Measurements from ENCODE around the gene NPR3. TPM values are rescaled to one million over a fixed set of nuclear protein-coding genes. Genes with fewer than 3 reads are reported as not detected.

Gene NPR3
- polyA plus RNA-seq, 3 donors: 16.4 to 20.2 (median 19.3) TPM

DNA sequence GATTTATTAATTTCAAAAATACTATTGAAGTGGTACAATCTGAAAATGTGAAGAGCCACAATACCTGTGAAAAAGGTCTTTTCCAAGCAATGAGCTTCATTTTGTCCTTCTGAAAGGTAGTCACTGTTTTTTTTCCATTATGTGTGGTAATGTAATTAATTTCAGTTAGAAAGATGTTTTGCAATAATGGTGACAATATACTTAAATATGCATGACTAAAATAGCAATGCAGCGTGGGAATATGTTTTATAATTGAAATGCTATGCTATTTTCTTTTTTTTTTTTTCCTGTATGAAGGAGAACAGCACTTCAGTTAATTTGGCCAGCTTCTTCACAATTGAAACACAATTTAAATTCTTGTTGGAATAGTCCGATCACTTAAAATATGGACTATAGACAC, 41.9 kb downstream of the NPR3 start:
- no peak for DNase-seq

- no peak for DNase-seq
Observed at GRCh38 chr5:32753765-32754164, 42.6 kb downstream of the NPR3 start.

GRCh38 chr5:32754284-32754683, 43.2 kb downstream of the NPR3 start:
- DNase-seq: peak; percentile 73

DNA sequence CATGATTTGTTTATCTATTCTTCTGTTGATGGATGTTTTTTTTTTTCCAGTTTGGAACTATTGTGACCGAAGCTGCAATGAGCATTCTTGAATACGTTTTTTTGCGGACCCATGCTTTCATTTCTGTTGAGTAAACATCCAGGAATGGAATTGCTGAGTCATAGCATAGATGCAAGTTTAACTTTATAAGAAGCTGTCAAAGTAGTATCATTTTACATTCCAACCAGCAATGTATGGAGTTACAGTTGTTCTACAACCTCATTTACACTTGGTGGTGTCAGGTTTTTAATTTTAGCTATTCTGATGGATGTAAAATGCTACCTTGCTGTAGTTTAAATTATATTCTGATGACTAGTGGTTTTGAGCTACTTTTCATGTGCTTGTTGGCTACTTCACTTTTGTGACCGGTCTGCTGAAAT, 49.0 kb downstream of the NPR3 start:
- no peak for DNase-seq

GRCh38 chr5:32765266-32765665, 54.1 kb downstream of the NPR3 start:
- DNase-seq: no peak

DNA sequence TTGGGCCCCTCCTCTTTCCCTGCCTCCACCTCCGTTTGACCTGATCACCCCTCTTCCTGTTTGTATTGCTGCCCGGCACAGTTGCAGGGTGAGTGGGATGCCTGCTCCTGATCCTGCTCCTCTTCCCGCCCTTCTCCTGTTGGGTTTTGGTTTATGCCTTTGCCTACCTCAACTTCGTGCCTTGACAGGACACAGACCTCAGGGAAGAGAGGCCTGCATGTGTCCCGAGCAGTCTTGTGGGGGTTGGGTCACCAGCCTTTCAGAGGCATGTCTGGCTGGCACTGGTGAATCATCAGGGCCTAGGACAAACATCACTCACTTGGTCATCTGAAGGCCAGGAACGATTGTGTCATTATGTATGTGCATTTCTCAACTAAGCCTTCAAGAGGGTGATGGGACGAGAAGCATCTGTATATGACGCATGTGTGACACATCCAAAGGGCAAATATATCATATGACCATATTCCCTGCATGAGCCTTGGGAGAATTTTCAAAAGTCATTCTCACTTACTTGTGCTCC, 56.9 kb downstream of the NPR3 start:
- DNase-seq: no peak

DNA sequence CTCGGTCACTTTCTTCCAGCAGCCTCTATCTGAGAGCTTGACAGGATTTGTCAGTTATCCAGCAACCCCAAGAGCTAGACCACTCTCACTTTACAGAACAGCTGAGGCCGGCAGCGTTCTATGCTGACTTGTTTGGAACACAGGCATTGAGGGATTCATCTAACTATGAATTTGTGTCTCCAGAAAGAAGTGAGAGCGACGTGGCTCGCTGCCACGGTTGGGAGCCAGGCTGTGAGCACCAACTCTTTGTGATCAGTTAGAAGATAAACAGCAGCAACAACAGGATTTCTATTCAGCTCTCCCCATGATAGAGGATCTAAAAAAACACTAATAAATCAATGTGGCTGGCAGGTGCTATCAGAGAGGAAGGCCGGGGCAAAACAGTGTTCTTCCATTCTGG, 58.6 kb downstream of the NPR3 start:
- no peak for DNase-seq

DNA sequence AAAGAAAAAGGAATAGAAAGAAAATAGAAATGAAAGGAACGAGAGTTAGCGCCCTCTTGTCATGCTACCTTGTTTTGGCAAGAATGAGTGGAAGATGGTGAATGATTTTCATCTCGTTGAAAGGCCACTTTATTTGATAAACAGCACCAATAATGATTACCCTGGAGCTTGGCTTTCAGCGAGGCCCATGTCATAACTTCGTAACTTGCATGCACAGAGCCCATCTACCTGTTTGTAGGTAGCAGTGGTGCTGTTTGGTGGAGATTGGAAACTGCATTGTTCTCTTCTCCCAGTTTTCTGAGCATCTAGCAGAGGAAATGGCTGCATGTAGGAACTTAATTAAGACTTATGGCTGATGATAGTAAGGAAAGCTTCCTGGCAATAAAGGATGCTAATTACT, 59.3 kb downstream of the NPR3 start:
- DNase-seq: no peak

GRCh38 chr5:32771037-32771436, 59.9 kb downstream of the NPR3 start:
- no peak for DNase-seq

- DNase-seq: no peak
Observed at GRCh38 chr5:32773944-32774343, 62.8 kb downstream of the NPR3 start.

- DNase-seq: no peak
Observed at GRCh38 chr5:32776200-32776599, 65.1 kb downstream of the NPR3 start.

DNA sequence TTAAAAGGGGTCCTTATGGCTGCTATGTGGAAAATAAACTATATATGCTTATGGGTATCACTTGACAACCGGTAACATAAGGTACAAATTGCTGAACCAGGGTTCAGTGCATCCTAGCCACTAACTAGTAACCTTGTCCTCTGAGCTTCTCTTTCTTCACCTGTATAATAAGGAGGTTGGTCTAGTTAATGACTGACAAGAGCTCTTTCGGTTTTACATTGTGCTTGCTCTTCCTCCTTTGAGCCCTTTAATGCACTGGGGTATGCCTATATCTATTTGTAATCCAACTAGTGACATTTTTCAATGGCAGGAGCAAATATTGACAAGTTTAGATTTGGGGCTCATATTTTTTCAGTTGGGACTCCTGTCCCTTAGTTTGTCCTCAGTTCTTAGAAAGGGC, 66.1 kb downstream of the NPR3 start:
- DNase-seq: no peak

- no peak for DNase-seq
Observed at GRCh38 chr5:32777733-32778132, 66.6 kb downstream of the NPR3 start.

GRCh38 chr5:32778403-32778802, 67.3 kb downstream of the NPR3 start:
- no peak for DNase-seq

DNA sequence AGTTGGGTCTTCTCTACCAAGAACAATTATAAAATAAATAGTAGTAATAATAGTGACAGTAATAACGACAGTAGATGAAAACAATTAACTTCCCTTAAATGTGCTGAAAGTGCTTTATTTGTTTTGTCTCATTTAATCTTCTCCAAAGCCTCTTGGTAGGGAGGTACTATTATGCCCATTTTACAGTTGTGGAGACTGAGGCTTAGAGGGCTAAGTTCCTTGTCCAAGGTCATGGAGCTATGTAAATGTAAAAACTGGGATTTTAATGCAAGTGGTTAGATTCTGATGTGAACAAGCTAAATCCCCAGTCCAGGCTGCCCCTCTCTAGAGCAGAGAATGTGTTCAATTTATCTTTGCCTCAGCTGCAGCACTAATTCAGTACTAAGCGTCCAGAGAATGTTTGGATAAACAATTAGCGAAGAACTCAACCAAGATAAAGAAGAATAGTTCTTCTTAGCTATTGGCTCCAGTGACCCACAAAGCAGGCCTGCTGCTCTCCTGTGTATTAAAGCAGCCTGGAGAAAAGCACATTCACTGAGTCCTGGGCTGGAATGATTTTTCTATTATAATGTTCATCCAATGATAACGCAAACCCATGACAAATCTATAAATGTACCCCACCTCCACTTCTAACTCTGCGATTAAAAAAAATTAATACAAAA, 68.8 kb downstream of the NPR3 start:
- DNase-seq: no peak

DNA sequence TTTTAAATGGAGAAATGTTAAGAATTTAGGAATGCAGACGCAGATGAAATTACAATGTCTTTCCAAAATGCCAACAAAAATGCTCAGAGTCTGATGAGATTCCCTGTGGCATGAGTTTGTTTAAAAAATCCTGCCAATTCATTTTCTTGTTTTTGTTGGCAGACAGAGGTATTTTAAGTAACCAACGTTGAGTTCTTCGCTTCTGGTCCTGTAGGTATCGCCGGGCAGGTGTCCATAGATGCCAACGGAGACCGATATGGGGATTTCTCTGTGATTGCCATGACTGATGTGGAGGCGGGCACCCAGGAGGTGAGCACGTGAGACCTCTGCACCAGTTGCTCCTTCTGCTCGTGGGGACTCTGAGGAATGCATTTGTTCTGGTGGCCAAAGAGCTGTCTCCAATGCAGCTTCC, 69.4 kb downstream of the NPR3 start:
- no peak for DNase-seq

DNA sequence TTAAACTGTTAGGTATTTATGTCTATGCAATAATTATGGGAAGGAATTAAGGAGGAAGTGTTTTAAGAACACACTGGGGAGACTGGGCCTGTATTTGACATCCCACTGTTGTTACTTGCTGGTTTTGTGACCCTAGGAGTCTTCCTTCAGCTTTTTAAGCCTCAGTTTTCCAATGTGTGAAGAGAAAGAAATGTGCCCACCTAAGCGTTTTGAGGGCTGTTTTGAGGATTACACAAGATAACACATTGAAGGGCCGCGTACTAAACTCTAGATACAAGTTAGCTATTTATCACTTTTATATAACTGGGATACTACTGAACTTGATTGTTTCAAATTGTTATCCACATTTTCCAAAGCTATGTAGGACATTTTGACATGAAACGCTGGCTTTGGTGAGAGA, 72.5 kb downstream of the NPR3 start:
- DNase-seq: no peak

GRCh38 chr5:32785611-32786254, 74.6 kb downstream of the NPR3 start:
- no peak for DNase-seq

GRCh38 chr5:32786311-32786710, 75.2 kb downstream of the NPR3 start:
- no peak for DNase-seq

- DNase-seq: no peak
Observed at GRCh38 chr5:32790411-32790951, 79.4 kb downstream of the NPR3 start.

DNA sequence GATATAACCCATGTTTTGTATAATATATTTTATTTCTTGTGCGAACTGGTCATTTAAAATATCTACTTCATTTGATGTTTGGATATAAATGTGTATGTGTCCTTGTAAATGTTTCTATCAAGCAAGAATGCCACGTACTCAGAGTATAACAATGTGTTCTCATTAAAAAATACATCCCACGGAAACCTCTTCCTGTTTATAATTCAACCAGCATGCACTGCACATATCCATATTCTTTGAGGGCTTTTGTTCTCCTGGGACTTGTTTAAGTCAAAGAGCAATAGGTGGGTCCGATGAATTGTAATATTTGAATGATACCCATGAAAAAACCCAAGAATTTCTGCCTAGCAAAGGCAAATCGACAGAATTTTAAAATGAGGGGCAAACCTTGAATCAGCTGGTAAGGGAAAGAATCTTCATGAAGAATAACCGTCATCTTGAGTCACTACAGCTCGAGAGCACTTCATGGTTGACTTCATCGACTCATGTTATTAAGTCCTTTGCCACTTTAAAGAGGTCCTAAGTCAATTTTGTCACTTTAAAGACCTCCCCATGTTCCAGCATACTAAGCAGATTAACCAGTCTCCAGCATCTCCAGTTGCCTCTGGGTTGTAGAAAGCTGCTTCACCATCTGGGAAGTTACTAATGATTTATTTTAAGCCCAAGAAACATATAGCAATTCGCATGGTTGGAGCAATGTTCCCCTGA, 80.6 kb downstream of the NPR3 start:
- DNase-seq: peak; percentile 33

DNA sequence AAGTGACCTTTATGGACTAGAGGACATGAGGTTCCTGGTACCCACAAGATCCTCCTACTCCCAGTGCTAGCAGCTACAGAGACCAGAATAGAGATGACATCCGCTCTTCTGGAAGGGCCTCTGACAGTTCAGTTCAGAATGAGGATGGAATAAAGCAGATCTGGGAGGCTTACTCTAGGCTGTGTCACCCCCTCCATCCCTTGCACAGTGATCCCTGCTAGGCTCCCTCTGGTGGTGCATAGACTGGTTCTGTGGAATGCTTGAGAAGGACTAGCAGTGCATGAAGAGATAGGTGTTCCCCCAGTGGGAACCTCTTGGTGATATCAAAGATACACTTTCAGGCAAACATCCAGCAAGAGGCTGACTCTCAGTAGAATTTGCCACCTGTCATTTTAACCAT, 83.0 kb downstream of the NPR3 start:
- no peak for DNase-seq

DNA sequence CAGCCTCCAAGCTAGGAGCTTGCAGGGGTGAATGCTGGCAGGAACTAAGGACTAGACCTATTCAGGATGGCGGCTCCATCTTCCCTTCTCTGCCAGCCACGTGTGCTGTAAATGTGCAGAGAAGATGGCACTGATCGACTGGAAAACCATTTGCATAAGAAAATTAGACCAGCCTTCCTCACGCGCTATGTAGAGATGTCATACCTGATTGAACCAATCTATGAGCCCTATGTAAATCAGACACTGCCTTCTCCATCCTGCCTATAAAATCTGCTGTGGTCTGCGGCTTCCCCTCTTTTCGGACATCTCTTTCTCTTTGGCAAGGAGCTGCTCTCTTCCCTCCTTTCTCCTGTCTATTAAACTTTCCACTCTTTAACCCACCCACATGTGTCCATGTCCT, 91.6 kb downstream of the NPR3 start:
- no peak for DNase-seq

All from renal pelvis (tissue), 4 donors.